HG03196 (cell line): ENCODE data around the gene EHD2.
"Not testable (repeated sequence)": the region's sequence is repeated elsewhere in the genome, so short reads cannot be mapped to it uniquely, and the experiment has no call there.

ENCODE experiments used
- ATAC-seq: cut with Tn5 transposase; IDR thresholded peaks from one replicate; pipeline ENCODE4 v1.9.1; 2021; ENCODE audit not compliant: unreplicated experiment

EHD2 gene

DNA sequence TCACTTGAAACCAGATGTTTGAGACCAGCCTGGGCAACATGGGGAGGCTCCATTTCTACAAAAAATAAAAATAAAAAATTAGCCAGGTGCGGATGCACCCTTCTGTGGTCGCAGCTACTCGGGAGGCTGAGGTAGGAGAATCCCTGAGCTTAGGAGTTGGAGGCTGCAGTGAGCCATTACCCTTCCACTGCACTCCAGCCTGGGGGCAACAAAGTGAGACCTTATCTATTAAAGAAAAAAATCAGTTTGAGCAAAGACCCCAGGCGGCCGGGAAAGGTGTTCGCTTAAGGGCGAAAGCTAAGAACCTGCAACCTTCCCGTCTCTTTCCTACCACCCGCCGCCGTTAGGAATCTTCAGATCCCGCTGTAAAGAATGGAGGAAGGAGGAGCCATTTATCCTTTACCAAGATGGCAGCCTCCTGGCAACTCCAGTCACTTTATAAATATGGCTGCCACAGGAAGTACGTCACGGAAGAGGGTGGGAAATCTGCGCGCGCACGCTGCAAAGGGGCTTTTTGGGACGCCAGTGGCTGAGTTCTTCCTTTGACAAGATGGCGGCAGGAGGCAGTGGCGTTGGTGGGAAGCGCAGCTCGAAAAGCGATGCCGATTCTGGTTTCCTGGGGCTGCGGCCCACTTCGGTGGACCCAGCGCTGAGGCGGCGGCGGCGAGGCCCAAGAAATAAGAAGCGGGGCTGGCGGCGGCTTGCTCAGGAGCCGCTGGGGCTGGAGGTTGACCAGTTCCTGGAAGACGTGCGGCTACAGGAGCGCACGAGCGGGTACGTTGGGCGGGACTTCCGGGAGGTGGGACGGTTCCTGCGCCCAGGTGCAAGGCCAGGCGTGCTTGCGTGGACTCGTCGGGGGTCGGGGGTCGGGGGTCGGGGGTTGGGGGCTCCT lies 32.0 kb downstream of the EHD2 start, which contains the start of gene NOP53:
Gene NOP53 (plus strand): TSS at position 537 of the 892 bp plus-strand sequence. CDS start 14 bp downstream, at position 551.
- peak; percentile 67 for ATAC-seq

- not testable (repeated sequence) for ATAC-seq
Observed at GRCh38 chr19:47746129-47746528, 32.9 kb downstream of the EHD2 start.

GRCh38 chr19:47749326-47749725 lies 36.1 kb downstream of the EHD2 start:
- no peak for ATAC-seq

GRCh38 chr19:47750752-47751151 lies 37.5 kb downstream of the EHD2 start:
- ATAC-seq: no peak

GRCh38 chr19:47752440-47753211 lies 39.4 kb downstream of the EHD2 start:
- ATAC-seq: no peak

GRCh38 chr19:47754206-47755064 lies 41.2 kb downstream of the EHD2 start:
- ATAC-seq: no peak

DNA sequence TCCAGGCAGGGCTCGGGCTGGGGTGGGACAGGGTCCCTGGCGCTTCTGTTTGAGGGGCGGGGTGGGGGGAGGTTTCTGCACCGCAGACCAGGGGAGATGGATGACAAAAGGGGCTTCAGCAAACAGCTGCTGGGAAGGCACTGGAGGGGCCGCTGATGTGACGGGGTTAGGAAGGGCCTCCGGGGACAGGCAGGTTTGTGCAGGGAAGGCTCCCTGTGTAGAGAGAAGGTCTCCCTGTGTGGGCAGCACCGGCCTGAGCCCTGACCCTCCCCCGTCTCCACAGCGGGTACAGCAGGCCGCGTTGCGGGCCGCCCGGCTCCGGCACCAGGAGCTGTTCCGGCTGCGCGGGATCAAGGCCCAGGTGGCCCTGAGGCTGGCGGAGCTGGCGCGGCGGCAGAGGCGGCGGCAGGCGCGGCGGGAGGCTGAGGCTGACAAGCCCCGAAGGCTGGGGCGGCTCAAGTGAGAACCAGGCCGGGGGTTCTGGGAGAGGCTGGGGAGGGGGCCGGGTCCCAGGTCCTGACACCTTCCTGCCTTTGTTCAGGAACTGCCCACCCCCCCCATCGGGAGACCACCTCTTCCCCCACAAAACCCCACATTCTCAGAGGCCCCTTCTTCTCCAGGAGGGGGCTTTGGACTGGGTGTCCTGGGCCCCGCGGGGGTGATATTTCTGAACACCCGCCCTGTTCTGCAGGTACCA lies 42.0 kb downstream of the EHD2 start:
- no peak for ATAC-seq

DNA sequence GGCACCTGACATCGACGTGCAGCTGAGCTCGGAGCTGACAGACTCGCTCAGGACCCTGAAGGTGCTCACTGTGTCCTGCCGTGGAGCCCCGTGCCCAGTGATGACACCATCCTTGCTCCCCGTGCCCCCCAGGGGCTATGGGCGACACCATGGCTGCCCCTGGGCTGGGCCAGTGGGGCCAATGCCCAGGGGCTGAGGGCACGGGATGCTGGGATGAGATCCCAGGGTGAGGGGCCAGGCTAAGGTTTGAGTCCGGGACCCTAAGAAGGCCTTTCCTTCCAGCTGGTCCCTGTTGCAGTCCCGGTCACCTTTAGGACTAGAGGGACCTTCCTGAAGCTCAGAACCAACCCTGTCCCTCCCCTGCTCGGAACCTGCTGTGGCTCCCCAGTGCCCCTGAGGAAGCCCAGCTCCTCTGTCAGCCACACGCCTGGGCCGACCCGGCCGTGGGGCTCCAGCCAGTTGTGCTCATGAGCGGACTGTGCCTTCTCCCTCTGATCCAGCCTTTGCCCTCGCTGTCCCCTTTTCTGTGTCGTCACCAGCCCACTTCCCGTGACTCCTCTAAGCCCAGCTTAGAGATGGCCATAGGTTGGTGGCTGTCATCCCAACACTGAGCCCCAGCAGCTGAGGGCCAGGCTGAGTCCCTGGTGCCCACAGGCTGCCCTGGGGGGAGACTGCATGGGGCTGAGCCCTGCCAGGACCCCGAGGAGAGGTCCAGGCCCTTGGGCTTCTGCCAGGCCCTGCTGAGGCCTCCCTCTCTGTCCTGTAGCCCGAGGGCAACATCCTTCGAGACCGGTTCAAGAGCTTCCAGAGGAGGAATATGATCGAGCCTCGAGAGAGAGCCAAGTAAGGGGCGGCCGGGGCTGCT lies 42.8 kb downstream of the EHD2 start:
- no peak for ATAC-seq

DNA sequence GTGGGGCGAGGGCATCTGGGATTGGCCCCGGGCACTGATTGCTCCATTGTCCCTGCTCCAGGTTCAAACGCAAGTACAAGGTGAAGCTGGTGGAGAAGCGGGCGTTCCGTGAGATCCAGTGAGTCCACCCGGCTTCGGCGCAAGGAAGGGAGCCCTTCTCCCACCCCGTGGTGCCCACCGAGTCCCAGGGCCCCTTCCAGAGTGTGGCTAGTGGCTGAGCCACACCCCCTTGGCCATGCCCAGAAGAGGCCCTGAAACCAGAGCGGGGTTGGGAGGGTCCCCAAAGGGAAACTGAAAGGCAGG lies 43.4 kb downstream of the EHD2 start:
- ATAC-seq: no peak

- ATAC-seq: no peak
Observed at GRCh38 chr19:47756953-47757608, 43.9 kb downstream of the EHD2 start.

GRCh38 chr19:47757617-47758442 lies 44.6 kb downstream of the EHD2 start:
- no peak for ATAC-seq

- no peak for ATAC-seq
Observed at GRCh38 chr19:47758443-47758804, 45.2 kb downstream of the EHD2 start.

- ATAC-seq: no peak
Observed at GRCh38 chr19:47760632-47760999, 47.4 kb downstream of the EHD2 start.

DNA sequence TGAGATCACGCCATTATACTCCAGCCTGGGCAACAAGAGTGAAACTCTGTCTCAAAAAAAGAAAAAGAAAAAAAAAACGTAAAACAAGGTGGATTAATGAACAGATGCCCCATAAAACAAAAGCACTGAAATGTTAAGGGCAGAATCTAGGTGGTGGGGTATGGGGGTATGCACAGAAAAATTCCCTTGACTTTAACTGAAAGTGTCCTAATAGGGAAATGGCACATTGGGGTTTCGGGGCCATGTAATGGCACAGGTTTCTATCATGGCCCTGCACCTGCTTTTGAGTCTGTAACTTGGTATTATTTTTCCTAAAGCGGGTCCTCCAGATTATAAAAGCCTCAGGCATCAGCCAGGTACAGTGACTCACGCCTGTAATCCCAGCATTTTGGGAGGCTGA lies 48.3 kb downstream of the EHD2 start:
- no peak for ATAC-seq

DNA sequence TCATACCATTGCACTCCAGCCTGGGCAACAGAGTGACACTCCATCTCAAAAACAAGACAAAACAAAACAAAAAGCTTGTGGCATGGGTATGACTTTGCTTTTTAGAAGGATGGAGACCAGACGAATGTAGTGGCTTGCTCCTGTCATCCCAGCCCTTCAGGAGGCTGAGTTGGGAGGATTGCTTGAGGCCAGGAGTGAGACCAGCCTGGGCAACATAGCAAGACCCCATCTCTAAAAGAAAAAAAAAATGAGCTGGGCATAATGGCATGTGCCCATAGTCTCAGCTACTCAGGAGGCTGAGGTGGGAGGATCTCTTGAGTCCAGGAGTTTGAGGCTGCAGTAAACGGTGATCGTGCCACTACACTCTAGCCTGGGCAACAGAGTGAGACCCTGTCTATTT lies 48.9 kb downstream of the EHD2 start:
- ATAC-seq: no peak

DNA sequence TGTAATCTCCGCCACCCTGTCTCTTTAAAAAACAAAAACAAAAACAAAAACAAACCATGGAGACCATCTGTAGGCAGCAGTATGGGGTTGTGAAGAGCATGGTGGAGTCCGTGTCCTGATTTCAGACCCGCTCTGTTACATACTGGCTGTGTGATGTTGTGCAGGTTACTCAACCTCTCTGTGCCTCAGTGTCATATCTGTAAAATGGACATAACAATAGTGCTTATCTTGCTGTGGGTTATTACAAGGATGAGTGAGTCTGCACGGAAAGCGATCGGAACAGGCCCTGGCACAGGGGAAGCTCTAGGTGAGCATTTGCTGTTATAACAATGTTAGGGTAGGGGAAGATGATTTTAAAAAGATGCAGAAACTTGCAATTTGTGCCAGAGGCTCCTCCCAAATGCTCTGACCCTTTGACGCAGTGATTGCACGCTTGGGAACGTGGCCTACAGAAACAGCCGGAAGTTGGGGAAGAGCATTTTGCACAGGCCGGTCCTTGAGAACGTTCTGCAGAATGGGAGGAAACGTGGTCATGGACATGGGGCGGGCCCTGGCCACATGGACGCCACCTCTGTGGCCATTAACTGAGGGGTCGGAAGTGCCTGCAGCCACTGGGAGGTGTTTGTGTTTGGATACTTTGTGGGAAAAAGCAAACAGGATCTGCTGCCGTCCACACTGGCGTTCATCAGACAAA lies 49.5 kb downstream of the EHD2 start:
- ATAC-seq: no peak

DNA sequence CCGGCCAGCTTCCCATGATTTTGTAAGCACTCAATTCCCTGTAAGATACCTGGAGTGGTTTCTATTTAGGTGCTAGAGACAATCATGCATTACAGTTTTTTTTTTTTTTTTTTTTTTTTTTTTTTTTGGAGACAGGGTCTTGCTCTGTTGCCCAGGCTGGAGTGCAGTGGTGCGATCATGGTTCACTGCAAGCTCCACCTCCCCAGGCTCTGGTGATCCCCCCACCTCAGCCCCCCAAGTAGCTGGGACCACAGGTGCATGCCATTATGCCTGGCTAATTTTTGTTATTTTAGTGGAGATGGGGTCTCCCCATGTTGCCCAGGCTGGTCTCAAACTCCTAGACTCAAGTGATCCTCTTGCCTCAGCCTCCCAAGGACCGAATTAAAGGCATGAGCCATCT lies 51.5 kb downstream of the EHD2 start:
- not testable (repeated sequence) for ATAC-seq
